ENCODE measurements around the gene SLC35B2.

- TF ChIP-seq POLR2AphosphoS5 (IDR thresholded peaks at IDR 0.05; ENCODE audit: low read depth, low read length) (no peak), REST (IDR thresholded peaks at IDR 0.05; ENCODE audit: insufficient read depth in 1 of 2, low read depth in 2 of 2, low read length in 2 of 2) (no peak)
These were observed 14.0 kb downstream of the SLC35B2 start for GRCh38 chr6:44243345-44243744.

All from PFSK-1 (cell line).